Epithelial cell of esophagus (primary cell): ENCODE results near the gene DTNA.

Experiments used
- DNase-seq: peaks from one replicate; pipeline ENCODE4 v3.0.0; 2010; ENCODE audit warnings: low read depth
- H3K4me3 ChIP-seq: 2 replicates; pipeline ENCODE4 v1.5.1; 2011; ENCODE audit warnings: mild to moderate bottlenecking, low read length, control low read depth
- TF ChIP-seq, protein P1 (sequence below): IDR thresholded peaks from 2 replicates; pipeline ENCODE4 v1.5.1; 2011; ENCODE audit warnings: low read depth, mild to moderate bottlenecking, low read length, control low read depth, inconsistent platforms; ENCODE audit not compliant: insufficient read depth; ENCODE audit errors: missing control alignments

Gene DTNA

DNA sequence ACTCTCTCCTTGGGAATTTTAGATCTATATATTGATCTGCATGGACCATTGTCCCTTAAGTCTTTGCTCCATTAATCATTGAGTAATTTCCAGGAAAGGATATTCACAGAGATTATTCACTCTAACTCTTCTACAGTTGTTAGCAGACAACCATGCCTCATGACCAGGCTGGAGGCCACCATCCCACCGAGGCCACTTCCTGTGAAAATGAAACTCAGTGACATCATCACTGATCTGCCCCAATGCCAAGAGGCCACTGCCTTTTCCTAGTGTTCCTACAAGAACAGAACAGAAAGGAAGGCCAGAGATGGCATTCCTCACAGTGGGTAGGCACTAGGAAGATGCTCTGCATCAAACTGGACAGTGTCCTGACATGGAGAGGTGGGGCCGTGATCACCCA, 161.3 kb downstream of the DTNA start:
- no peak overlapping the region for H3K4me3 ChIP-seq
- no peak for DNase-seq
- TF ChIP-seq, protein P1, sequence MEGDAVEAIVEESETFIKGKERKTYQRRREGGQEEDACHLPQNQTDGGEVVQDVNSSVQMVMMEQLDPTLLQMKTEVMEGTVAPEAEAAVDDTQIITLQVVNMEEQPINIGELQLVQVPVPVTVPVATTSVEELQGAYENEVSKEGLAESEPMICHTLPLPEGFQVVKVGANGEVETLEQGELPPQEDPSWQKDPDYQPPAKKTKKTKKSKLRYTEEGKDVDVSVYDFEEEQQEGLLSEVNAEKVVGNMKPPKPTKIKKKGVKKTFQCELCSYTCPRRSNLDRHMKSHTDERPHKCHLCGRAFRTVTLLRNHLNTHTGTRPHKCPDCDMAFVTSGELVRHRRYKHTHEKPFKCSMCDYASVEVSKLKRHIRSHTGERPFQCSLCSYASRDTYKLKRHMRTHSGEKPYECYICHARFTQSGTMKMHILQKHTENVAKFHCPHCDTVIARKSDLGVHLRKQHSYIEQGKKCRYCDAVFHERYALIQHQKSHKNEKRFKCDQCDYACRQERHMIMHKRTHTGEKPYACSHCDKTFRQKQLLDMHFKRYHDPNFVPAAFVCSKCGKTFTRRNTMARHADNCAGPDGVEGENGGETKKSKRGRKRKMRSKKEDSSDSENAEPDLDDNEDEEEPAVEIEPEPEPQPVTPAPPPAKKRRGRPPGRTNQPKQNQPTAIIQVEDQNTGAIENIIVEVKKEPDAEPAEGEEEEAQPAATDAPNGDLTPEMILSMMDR: no peak

DNA sequence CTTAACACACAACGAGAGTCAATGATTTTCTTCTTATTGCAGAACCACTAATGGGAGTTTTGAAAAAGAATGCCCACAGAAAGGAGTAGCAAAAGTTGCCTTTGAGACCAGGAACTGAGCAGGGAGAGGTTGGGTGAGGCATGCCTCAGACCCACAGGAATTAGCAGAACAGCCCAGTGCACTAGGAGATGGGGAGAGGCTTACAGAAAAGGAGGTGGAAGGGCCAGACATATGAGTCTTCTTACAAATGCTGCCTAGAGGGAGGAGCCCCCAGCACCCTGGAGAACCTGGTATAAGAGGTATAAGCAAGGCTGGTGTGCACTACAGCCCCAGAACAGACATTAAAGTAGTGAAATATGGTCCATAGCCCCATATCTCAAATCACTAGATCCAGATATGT, 162.0 kb downstream of the DTNA start:
- no peak for DNase-seq
- no peak overlapping the region for H3K4me3 ChIP-seq
- TF ChIP-seq, protein P1: no peak

DNA sequence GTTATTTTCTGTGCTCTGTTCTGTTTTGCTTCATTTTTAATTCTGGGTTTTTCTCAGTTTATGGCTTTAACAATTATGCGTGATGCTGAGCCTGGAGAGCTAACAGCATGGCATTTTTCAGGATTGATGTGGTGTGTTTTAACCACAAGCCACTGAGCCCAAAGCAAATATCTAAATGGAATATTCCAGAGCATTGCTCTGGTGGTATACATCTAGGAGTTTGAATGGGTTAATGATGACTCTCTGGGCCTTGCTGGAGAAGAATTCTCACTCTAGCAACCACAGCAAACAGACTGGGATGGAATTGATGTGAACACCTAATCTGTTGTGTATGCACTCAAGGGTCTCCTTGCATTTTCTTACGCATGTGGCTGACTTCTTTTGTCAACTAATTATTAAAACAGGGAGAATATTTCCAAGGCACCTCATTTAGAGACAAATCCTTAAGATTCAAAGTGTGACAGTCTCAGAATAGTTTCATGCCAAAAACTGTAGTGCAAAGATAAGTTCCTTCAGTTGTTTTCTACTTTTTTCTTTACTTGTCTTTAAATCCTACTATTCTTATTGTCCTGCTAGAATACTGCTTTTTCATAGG, 164.0 kb downstream of the DTNA start:
- TF ChIP-seq, protein P1: no peak
- H3K4me3 ChIP-seq: no peak overlapping the region
- DNase-seq: no peak

DNA sequence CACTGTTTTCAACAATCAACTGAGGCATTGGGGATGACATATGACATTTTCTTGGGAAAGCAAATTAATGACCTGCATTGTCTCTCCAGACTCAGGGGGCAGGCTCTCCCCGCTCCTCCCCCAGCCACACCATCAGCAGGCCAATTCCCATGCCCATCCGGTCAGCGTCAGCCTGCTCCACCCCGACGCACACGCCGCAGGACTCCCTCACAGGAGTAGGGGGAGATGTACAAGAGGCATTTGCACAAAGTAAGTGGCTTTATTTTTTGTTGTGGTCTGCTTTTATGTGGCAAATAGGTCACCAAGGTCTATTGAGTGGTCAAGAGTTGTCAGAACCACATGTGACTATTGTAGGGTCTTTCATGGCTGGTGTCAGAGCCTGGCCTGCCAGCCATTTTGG, 165.1 kb downstream of the DTNA start:
- TF ChIP-seq, protein P1: no peak
- H3K4me3 ChIP-seq: no peak overlapping the region
- DNase-seq: no peak

DNA sequence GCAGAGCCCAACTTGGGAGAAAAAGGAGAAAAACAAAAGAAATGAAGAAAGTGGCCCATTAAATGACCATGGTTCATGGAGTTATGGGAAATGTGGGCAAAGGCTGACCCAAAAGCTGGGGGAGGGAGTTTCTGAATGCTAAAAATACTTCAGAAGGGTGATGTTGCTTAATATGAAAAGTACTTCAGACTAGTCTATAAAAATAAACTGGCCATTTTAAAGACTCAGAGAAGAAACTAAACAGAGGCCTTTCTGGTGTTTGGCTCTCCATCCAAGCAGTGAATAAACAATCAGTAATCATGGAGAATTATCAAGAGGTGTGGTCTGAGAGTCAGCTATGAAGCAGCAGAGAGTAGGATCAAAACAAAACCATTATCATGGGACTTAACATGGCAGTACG, 170.3 kb downstream of the DTNA start:
- DNase-seq: no peak
- TF ChIP-seq, protein P1: no peak
- no peak overlapping the region for H3K4me3 ChIP-seq

DNA sequence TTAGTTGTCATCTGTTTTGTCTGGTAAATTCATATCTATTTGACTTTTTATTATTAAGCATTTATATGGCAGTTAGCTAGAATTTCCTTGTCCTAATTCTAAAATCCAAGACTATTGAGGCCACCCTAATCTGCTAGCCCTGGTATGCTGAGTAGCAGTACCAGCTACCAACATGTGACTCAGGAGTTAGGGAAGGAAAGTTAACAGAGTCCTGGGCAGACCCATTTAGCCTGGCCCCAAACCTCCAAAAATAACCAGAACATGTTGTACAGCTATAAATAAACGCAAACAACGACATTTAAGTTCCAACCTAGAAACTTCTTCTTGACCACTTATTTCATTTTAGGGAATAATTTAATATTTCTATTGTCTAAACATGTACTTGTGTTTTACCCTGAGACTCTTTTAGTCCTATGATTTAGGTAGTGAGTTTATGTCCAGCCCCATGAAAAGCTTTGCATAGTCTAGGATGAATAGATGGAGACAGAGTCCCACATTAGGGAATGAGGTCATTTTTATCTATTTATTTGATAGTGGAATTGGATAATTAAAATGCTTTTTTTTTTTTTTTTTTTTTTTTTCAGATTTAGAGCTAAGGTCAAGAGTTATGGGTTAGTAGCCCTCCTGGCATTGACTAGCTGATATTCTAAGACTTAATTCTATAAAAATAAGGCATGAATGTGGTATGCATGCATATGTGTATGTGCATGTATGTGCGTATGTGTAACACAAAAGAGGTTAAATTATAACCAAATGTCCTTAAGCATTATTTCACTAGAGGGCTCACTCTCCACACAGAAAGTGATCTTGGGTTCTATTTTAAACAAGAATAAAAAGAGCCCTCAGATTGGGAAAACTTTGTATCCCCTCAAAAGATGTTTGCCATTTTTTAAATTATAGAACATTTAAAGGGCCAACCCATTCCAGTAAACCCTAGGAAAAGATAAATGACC, 171.1 kb downstream of the DTNA start:
- TF ChIP-seq, protein P1: no peak
- no peak overlapping the region for H3K4me3 ChIP-seq
- DNase-seq: no peak
